Activated CD8-positive, alpha-beta memory T cell treated with anti-CD3 and anti-CD28 coated beads for 1 hour (primary cell): Measurements from ENCODE around the gene CPPED1.
"Not testable (repeated sequence)": the region's sequence is repeated elsewhere in the genome, so short reads cannot be mapped to it uniquely, and the experiment has no call there.

ENCODE experiments used
- DNase-seq, 2 donors: peaks; one replicate each; pipeline ENCODE4 v3.0.0-alpha.2; 2020; ENCODE audit warnings: low read depth in 1 of 2; ENCODE audit errors: extremely low read depth in 1 of 2

Gene CPPED1, protein sequence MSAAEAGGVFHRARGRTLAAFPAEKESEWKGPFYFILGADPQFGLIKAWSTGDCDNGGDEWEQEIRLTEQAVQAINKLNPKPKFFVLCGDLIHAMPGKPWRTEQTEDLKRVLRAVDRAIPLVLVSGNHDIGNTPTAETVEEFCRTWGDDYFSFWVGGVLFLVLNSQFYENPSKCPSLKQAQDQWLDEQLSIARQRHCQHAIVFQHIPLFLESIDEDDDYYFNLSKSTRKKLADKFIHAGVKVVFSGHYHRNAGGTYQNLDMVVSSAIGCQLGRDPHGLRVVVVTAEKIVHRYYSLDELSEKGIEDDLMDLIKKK

DNA sequence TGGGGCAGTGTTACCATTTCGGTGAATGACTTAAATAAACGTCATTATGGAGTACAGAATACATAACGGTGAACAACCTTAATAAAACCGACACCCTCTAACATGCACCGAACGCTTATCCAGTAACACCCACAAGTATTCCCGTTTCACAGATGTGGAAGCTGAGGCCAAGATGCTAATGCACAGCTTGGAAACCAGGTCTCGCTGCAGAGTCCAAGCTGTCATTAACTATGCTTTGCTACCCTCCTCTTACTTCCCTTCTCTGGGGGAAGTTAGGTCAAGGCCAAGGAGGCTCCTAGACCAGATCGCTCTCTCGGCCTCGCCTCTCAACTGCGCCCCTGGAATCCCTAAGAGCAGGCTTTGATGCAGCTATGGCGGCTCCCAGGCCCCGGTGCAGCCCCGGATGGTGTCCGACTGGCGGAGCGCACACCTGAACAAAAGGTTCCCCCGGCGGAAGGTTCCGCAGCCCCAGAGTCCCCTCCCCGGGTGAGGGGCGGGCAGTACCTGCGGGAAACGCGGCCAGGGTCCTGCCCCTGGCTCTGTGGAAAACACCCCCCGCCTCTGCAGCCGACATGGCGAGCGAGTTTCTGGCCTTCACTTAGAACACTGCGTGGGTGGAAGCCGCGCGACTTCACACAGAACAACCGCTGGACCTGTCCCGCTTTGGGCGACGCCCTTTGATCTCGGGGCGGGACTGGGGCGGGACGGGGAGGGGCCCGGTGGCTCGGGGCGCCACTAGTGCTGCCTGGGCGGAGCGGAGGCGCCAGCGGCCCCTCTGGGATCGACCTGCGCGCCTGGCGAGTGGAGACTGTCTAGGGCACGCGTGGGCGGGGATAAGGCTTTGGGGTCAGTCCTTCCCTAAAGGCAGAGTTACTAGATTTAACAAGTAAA, at the start of gene CPPED1:
TSS of gene CPPED1 (minus strand) at position 685 of the 891 bp plus-strand sequence. CDS start at position 574, 111 bp downstream.
- DNase-seq = peak; percentile 70 to 77

DNA sequence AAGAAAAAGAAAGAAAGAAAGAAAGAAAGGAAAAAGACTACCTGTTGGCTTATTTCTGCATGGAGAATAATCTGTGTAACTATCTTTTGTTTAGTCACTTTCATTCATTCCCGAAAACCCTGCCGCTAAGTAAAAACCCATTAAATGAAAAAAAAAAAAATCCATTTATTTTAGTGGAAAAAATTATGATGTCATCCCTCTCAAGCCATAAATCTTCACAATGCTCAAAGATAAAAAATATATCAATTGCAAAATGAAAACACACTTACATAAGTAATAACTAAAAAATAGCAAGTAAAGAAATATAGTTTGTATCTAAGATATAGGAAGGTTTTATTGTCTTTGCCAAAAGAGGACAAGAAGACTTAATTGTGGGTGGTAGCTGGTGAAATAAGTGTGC, 46.5 kb upstream of the CPPED1 start:
- no peak for DNase-seq

DNA sequence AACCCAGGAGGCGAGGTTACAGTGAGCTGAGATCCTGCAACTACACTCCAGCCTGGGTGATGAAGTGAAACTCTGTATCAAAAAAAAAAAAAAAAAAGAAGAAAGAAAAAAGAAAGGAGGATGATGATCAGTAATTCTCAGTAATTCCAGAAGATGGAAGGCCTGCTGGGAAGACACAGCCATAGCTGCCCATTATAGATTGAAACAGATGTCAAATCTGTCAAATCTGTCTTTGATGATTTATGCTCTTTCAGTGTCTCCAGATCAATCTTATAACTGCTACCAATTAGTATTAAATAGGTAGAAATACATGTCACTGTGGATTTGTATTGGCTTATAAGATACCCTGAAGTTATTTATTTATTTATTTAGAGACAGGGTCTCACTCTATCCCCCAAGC, 42.9 kb upstream of the CPPED1 start:
- DNase-seq = no peak

DNA sequence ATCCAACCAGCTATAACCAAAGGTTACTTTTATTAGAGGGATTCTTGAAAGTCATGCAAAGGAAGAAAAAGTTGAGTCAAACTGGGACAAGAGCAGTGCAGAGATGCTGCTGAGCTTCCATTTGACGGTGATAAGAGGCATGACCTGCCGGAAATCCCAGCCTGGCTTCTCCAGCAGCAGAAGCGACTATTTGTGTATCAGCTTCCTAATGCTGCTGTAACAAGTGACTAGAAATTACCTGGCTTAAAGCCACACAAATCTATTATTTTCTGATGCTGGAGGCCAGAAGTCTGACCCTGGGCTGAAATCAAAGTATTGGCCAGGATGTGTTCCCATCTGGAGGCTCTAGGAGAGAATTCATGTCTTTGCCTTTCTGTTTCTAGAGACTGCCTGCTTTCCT, 41.6 kb upstream of the CPPED1 start:
- no peak for DNase-seq

DNA sequence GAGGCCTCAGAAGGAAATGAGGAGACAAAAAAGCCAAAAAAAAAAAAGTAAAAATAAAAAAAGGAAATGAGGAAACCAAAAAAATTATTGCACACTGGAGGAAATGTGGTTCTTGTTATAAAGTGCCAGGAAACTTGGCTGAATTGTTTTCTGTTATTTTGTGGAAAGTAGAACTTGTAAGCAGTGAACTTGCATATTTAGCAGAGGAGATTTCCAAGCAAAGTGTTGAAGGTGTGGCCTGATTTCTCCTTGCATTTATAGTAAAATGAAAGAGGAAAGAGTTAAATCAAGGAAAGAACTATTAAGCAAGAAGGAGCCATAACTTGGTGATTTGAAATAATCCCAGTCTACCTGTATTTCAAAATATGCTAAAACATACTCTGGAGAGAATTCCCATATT, 34.1 kb upstream of the CPPED1 start:
- no peak for DNase-seq

DNA sequence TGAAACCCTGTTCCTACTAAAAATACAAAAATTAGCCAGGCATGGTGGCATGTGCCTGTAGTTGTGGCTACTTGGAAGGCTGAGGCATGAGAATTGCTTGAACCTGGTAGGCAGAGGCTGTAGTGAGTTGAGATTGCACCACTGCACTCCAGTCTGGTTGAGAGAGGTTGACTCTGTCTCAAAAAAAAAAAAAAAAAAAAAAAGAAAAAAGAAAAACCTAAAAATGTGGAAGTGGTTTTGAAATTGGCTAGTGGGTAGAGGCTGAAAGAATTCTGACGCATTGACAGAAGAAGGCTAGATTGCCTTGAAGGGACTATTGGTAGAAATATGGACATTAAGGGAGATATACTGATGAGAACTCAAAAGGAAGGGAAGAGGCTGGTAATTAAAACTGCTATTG, 33.6 kb upstream of the CPPED1 start:
- DNase-seq = no peak

DNA sequence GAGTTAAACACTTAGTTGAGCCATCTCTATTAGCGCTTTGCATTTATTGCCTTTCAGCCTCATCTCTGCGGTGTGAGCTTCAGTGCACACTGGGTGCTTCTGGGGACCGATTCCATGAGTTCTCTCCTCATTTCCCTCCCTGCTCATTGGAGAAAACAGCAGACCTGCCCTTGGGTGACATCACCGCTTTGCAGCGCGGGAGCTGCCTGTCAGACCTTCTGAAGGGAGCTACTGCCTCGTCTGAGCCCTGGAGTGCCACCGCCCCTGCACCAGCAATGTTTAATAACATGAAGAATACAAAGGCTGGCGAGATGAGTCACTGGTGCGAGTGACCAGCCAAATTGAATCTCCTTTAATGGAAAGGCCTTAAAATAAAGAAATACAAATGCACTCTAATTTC, 30.2 kb upstream of the CPPED1 start:
- no peak for DNase-seq

DNA sequence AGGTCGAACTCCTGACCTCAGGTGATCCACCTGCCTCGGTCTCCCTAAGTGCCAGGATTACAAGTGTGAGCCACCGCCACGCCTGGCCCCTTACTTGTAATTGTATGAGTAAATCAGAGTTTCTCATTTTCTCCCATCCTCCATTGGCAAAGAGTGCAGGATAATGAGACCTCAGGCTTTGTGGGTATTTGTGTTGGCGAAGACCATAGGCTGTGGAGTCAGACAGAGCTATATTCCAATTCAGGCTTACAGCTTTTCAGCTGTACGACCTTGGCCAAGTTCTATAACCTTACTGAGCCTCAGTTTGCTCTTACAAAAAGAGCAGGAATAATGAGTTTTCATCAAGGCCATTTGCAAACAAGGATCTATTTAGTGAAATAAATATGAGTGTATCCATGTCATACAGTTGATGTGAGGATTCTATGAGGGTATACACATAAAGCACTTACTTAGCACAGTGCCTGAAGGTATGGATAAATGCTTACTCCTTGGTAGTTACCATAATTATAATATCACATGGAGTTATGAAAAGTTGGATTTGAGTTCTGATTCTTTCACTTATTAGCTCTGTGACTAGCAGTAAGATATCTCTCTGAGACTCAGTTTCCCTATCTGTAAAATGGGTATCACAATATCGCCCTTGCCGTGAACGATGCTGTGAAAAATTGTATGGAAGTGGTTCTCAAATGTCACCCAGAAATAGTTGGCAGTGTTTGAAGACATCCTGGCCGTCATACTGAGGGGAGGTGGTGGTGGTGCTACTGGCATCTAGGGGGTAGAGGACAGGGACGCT, 25.6 kb upstream of the CPPED1 start:
- no peak for DNase-seq

DNA sequence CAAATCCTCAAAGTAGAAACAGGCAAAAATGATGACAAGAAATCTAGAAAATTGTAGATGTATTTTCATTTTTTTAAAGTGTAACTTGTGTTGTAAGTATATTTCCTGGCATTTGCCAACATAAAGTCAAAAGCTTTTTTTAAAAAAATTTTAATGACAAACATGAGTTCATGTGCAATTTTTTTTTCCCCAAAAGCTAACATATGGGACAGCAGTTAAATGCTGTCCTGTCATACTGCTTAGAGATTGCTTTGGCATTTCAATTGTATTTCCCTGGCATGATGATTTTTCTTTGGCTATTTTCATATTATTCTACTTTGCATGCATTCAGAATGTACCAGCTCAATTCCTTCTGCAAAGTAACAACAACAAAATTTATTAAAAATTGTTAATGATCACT, 24.5 kb upstream of the CPPED1 start:
- no peak for DNase-seq

DNA sequence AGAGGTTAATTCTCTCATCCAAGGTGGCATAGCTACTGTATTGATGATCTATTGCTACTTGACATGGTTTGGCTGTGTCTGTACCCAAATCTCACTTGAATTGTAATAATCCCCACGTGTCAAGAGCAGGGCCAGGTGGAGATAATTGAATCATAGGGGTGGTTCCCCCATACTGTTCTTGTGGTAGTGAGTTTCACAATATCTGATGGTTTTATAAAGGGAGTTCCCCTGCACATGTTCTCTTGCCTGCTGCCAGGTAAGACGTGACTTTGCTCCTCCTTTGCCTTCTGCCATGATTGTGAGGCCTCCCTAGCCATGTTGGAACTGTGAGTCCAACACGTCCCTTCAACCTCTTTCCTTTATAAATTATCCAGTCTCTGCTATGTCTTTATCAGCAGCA, 22.9 kb upstream of the CPPED1 start:
- no peak for DNase-seq

DNA sequence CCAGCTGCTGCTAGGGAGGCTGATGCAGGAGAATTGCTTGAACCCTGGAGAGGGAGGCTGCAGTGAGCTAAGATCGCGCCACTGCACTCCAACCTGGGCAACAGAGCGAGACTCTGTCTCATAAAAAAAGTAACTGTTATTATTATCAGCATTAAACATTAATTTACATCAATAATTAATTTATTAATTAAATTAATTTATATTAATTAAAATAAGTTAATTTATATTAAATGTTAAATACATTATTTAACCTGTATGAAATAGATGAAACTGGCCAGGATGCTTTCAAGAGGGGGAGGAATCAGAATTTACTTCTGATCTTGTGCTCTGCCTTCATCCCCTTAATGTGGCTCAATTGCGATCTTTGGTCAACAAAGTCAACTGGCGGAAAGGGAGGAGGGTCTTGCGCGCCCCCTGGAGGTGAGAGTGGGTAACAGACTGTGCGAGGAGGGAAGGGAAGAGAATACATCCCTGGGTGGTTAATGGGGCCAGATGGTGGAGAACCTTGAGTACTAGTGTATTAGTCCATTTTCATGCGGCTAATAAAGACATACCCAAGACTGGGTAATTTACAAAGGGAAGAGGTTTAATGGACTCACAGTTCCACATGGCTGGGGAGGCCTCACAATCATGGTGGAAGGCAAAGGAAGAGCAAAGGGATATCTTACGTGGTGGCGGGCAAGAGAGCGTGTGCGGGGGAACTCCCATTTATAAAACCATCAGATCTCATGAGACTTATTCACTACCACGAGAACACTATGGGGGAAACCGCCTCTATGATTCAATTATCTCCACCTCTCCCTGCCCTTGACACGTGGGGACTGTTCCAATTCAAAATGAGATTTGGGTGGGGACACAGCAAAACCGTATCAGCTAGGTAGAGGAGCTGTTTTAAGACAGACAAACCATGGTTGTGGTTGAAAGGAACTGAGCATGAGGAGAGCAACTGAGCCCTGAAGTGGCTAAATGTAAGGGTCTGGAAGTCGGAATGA, 15.7 kb upstream of the CPPED1 start:
- DNase-seq = peak; percentile 27 to 63

DNA sequence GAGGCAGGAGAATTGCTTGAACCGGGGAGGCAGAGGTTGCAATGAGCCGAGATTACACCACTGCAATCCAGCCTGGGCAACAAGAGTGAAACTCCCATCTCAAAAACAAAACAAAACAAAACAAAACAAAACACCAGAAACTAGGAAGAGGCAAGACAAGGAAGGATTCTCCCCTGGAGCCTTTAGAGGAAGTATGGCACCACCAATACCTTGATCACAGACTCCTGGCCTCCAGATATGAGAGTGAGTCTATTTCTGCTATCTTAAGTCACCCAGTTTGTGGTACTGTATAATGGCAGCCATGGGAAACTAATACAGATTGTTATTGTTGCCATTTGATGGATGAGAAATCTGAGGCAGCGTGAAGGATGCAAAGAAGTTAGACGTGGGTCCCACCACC, 14.6 kb upstream of the CPPED1 start:
- DNase-seq = no peak

DNA sequence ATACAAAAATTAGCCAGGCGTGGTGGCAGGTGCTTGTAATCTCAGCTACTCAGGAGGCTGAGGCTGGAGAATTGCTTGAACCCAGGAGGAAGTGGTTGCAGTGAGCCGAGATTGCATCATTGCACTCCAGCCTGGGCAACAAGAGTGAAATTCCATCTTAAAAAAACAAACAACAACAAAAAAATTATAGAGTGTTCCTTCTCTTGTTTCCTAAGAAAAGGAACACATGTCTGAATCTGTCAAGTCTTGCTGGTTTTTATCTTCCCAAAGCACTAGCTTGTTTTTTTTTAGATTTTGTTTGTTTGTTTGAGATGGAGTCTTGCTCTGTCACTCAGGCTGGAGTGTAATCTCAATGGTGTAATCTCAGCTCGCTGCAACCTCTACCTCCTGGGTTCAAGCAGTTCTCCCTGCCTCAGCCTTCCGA, 13.1 kb upstream of the CPPED1 start:
- DNase-seq = not testable (repeated sequence)

DNA sequence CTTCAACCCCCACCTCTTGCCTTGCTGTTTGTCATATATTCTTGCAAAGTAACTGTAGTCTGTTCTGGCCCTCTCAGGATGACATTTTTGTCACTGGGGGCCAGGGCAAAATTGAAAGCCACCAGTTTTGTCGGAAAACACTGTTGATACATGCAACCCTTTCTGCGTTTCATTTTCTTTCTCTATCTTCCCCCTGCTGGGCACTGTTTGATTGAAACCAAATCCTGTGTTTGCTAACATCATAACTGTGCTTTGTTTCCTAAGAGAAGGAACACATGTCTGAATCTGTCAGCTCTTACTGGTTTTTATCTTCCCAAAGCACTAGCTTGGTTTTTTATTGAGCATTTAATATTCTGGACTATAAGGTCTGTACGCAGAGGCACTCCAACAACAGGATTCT, 11.7 kb upstream of the CPPED1 start:
- DNase-seq = no peak

DNA sequence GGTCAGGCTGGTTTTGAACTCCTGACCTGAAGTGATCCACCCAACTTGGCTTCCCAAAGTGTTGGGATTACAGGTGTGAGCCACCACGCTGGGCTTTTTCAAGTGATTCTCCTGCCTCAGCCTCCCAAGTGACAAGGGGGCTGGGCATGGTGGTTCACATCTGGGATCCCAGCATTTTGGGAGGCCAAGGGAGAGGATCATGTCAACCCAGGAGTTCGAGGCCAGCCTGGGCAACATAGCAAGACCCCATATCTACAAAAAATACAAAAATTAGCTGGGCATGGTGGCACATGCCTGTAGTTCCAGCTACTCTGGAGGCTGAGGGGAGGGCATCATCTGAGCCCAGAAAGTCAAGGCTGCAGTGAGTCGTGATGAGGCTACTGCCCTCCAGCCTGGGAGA, 10.0 kb upstream of the CPPED1 start:
- DNase-seq = not testable (repeated sequence)

DNA sequence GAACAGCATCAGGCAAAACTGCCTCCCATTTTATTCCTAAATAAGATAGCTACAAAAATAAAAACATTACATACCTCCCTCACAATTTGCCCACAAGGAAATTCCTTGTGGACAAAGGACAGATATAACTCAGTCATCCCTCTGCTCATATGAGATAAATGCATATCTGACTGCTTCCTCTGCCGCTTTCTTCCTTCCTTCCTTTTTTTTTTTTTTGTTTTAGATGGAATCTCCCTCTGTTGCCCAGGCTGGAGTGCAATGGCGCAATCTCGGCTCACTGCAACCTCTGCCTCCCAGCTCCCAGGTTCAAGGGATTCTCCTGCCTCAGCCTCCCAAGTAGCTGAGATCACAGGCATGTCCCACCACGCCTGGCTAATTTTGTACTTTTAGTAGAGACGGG, 9.6 kb upstream of the CPPED1 start:
- DNase-seq = not testable (repeated sequence)

DNA sequence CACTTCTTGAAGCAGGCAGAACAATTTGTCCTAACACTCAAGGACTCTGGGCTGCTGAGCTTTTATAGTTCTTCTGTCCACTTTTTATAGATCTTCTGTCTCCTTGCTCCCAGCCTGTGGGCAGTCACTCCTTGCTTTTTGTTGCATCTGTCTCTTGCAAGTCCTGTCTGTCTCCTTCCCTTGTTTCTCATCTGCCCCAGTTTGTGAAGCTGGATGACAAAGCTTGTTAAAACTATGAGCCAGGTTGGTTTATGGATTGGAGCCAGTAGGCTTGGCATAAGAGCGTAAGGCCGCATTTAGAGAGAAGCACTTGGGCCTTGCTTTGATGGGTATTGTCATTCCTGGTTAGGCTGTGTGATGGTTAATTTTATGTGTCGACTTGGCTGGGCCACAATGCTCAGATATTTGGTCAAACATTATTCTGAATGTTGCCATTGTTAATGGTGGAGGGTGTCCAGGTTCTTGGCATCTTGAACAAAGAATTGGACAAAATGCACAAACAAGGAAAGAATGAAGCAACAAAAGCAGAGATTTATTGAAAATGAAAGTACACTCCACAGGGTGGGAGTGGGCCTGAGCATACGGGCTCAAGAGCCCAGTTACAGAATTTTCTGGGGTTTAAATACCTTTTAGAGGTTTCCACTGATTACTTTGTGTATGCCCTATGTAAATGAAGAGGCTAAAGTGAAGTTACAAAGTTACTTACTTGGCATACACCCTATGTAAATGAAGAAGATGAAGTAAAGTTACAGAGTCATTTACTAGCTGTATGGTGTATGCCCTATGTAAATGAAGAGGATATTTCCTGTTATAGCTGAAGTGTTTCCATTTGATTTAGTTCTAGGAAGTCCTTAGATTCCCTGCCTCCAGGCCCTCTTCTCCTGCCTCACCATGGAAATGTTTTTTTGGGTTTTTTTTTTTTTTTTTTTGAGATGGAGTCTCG, 8.0 kb upstream of the CPPED1 start:
- DNase-seq = no peak

DNA sequence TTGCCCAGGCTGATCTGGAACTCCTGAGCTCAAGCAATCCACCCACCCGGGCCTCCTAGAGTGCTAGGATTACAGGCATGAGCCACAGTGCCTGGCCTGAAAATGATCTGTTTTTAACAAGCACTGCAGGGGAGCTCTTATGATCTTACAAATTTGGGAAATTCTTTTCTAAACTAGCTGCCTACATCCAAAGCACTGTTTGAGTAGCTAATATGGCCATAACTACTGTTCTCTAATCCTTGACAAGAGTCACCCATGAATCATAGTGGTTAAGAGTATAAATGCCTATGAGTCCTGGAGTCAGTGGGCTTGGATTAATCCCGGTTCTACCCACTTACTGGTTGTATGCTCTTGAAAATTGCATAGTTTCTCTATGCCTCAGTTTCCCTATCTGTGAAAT, 1.4 kb upstream of the CPPED1 start:
- DNase-seq = no peak

DNA sequence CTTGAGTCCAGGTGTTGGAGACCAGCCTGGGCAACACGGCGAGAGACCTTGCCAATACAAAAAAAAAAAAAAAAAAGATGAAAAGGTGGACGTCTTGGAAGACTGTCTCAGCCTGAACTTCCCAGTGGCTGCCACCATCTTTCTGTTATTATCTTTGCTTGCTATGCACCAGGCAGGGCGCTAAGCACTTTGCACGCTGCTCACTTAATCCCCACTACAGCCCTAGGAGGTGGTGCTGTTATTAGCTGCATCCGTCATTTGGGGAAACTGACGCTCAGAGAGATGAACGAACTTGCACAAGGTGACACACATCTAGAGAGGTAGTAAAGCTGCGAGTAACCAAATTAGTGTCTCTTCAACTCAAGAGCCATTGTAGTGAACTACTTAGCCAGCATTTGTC, 708 bp upstream of the CPPED1 start:
- DNase-seq = no peak
